ENCODE measurements around the gene PHF2.

DNA sequence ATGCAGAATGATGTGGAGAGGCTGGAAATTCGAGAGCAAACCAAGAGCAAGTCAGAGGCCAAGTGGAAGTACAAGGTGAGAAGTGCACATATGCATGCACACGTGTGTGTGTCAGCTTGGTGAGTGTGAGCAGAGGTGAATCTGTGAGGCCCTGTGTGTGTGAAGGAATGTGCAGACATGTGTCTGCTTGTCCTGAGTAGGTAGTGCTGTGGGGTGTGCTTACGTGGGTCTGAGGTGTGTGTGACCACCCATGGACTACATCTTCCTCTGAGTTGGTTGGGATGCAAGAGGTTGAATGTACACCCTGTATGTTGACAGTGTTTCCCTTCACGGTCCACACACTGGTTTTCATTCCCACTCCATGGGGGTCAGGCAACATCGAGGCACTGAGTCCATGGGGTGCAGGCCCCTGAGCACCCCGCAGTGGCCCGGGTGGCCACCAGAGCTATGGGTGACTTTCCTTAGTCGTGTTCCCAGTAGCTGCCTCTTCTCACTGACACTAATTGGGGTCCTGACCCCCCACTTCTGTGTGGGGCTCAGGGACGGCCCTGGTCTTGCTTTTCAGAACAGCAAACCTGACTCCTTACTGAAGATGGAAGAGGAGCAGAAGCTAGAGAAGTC, 86.7 kb downstream of the PHF2 start:
- TF ChIP-seq, protein P1, sequence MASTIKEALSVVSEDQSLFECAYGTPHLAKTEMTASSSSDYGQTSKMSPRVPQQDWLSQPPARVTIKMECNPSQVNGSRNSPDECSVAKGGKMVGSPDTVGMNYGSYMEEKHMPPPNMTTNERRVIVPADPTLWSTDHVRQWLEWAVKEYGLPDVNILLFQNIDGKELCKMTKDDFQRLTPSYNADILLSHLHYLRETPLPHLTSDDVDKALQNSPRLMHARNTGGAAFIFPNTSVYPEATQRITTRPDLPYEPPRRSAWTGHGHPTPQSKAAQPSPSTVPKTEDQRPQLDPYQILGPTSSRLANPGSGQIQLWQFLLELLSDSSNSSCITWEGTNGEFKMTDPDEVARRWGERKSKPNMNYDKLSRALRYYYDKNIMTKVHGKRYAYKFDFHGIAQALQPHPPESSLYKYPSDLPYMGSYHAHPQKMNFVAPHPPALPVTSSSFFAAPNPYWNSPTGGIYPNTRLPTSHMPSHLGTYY (CRISPR knock-in tag; IDR thresholded peaks at IDR 0.05), result no peak
- no peak for TF ChIP-seq ATF3 (CRISPR knock-in tag; conservative IDR thresholded peaks at IDR 0.05)
- no peak for TF ChIP-seq CTCF (IDR thresholded peaks at IDR 0.05)
- TF ChIP-seq, protein P2, sequence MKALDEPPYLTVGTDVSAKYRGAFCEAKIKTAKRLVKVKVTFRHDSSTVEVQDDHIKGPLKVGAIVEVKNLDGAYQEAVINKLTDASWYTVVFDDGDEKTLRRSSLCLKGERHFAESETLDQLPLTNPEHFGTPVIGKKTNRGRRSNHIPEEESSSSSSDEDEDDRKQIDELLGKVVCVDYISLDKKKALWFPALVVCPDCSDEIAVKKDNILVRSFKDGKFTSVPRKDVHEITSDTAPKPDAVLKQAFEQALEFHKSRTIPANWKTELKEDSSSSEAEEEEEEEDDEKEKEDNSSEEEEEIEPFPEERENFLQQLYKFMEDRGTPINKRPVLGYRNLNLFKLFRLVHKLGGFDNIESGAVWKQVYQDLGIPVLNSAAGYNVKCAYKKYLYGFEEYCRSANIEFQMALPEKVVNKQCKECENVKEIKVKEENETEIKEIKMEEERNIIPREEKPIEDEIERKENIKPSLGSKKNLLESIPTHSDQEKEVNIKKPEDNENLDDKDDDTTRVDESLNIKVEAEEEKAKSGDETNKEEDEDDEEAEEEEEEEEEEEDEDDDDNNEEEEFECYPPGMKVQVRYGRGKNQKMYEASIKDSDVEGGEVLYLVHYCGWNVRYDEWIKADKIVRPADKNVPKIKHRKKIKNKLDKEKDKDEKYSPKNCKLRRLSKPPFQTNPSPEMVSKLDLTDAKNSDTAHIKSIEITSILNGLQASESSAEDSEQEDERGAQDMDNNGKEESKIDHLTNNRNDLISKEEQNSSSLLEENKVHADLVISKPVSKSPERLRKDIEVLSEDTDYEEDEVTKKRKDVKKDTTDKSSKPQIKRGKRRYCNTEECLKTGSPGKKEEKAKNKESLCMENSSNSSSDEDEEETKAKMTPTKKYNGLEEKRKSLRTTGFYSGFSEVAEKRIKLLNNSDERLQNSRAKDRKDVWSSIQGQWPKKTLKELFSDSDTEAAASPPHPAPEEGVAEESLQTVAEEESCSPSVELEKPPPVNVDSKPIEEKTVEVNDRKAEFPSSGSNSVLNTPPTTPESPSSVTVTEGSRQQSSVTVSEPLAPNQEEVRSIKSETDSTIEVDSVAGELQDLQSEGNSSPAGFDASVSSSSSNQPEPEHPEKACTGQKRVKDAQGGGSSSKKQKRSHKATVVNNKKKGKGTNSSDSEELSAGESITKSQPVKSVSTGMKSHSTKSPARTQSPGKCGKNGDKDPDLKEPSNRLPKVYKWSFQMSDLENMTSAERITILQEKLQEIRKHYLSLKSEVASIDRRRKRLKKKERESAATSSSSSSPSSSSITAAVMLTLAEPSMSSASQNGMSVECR (CRISPR knock-in tag; IDR thresholded peaks at IDR 0.05; ENCODE audit: borderline replicate concordance), result no peak
- no peak for TF ChIP-seq HMGXB4 (CRISPR knock-in tag; IDR thresholded peaks at IDR 0.05)
- no peak for TF ChIP-seq ZNF138 (CRISPR knock-in tag; conservative IDR thresholded peaks at IDR 0.05)
- TF ChIP-seq SP1 (CRISPR knock-in tag; conservative IDR thresholded peaks at IDR 0.05), result no peak
- no peak for TF ChIP-seq ELF4 (CRISPR knock-in tag; IDR thresholded peaks at IDR 0.05; ENCODE audit: low read depth)
- TF ChIP-seq, protein P3, sequence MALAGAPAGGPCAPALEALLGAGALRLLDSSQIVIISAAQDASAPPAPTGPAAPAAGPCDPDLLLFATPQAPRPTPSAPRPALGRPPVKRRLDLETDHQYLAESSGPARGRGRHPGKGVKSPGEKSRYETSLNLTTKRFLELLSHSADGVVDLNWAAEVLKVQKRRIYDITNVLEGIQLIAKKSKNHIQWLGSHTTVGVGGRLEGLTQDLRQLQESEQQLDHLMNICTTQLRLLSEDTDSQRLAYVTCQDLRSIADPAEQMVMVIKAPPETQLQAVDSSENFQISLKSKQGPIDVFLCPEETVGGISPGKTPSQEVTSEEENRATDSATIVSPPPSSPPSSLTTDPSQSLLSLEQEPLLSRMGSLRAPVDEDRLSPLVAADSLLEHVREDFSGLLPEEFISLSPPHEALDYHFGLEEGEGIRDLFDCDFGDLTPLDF (CRISPR knock-in tag; IDR thresholded peaks at IDR 0.05), result no peak
- TF ChIP-seq, protein P4, sequence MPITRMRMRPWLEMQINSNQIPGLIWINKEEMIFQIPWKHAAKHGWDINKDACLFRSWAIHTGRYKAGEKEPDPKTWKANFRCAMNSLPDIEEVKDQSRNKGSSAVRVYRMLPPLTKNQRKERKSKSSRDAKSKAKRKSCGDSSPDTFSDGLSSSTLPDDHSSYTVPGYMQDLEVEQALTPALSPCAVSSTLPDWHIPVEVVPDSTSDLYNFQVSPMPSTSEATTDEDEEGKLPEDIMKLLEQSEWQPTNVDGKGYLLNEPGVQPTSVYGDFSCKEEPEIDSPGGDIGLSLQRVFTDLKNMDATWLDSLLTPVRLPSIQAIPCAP (CRISPR knock-in tag; IDR thresholded peaks at IDR 0.05), result no peak
